Epithelial cell of proximal tubule (primary cell): ENCODE results near the gene TTC39C. TPM values are rescaled to one million over a fixed set of nuclear protein-coding genes. Genes with fewer than 3 reads are reported as not detected.
"Not testable (repeated sequence)": the region's sequence is repeated elsewhere in the genome, so short reads cannot be mapped to it uniquely, and the experiment has no call there.

ENCODE experiments used
- DNase-seq: peaks from one replicate; pipeline ENCODE4 v3.0.0-alpha.2; 2011; ENCODE audit warnings: low read depth
- H3K4me3 ChIP-seq: 2 replicates; pipeline ENCODE4 v1.5.1; 2011; ENCODE audit warnings: low read depth, mild to moderate bottlenecking, low read length
- CTCF ChIP-seq: conservative IDR thresholded peaks from 2 replicates; pipeline ENCODE4 v1.5.1; 2012; ENCODE audit warnings: low read depth, mild to moderate bottlenecking, low read length
- total RNA-seq: library from RNA; depleted of rRNA; stranded (reverse); fragments of >200 nt; gene quantifications from 2 replicates; pipeline ENCODE4 v1.2.3, GENCODE V29; 2015

The TTC39C gene
- total RNA-seq, 1 donor from 2014 or later: 11.2 TPM

DNA sequence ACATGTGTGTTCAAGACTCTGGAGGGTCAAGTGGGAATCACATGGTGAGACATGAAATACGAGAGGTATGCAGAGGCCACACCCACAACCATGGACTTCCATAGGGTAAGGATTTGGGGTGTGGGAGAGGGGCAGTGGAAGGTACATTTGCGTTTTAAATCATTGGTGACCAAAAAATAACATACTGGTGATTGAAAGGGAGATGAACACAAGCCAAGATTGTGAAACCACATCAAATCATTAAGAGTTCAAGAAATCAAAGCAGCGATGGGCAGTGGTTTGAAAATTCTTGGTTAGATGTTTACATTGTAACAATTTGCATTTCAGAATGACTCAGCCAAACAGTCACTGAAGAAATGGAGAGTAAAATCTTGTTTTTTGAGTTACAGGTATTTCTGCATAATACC, 122.4 kb downstream of the TTC39C start:
- no peak for TF ChIP-seq CTCF
- DNase-seq: no peak
- H3K4me3 ChIP-seq: no peak overlapping the region

- DNase-seq: no peak
- peak overlapping the region; percentile 67 for H3K4me3 ChIP-seq
- TF ChIP-seq CTCF: no peak
These were observed 123.8 kb downstream of the TTC39C start for GRCh38 chr18:24138409-24138788.

- TF ChIP-seq CTCF: no peak
- DNase-seq: peak; percentile 12
- H3K4me3 ChIP-seq: peak within 1 kb of the TSS; percentile 67
These were observed 124.4 kb downstream of the TTC39C start, which contains the start of gene CABYR for GRCh38 chr18:24138789-24139616. TSS of gene CABYR (plus strand) at chr18:24139062. CDS start at chr18:24143115, 4,053 bp downstream.

DNA sequence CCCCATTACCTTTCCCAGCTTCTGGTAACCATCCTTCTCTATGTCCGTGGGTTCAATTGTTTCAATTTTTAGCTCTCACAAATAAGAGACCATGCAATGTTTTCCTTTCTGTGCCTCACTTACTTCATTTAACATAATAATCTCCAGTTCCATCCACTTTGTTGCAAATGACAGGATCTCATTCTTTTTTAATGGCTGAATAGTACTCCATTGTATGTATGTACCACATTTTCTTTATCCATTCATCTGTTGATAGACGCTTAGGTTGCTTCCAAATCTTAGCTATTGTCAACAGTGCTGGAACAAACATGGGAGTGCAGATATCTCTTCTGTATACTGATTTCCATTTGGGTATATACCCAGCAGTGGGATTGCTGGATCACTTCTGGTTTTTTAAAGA, 126.1 kb downstream of the TTC39C start:
- DNase-seq: no peak
- no peak for TF ChIP-seq CTCF
- H3K4me3 ChIP-seq: no peak overlapping the region

DNA sequence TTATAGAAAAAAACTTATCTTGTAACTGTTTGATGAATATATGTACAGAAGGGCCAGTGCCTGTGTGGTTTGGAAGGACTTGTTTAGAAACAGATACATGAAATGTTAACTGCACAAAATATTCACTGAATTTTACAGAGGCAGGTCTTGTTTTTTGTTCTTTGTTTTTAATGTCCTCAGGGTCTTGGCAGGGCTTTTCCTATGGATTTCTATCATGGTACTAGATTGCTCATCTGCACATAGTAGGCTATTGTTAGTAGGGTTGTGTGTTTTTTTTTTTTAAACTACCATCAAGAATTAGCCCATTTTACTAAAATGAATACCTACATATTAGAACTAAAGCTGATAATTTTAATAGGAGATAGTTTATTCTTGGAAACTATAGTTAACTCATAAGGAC, 127.8 kb downstream of the TTC39C start:
- TF ChIP-seq CTCF: no peak
- no peak overlapping the region for H3K4me3 ChIP-seq
- no peak for DNase-seq

GRCh38 chr18:24149591-24149990, 135.0 kb downstream of the TTC39C start:
- H3K4me3 ChIP-seq, DNase-seq: not testable (repeated sequence)

DNA sequence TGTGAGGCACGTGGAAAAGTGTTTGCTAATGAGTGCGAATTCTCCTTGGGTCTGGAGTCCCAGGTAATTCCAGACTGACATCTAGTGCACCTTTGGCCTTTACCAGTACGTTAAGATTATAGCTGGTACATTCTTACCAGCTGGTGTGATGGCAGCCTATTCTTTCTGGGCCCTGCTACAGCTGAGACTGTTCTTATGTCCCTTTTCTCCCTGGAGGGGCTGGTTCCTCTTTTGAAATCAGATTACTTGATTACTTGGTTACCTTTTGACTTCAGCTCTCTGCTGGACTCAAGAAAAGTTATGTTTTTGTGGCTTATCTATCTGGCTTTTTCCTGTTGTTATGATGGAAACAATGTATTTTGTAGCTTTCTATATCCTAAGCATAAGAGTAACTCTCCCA, 138.8 kb downstream of the TTC39C start:
- TF ChIP-seq CTCF: no peak
- no peak overlapping the region for H3K4me3 ChIP-seq
- DNase-seq: no peak
